ENCODE data around the gene AIF1L.

DNA sequence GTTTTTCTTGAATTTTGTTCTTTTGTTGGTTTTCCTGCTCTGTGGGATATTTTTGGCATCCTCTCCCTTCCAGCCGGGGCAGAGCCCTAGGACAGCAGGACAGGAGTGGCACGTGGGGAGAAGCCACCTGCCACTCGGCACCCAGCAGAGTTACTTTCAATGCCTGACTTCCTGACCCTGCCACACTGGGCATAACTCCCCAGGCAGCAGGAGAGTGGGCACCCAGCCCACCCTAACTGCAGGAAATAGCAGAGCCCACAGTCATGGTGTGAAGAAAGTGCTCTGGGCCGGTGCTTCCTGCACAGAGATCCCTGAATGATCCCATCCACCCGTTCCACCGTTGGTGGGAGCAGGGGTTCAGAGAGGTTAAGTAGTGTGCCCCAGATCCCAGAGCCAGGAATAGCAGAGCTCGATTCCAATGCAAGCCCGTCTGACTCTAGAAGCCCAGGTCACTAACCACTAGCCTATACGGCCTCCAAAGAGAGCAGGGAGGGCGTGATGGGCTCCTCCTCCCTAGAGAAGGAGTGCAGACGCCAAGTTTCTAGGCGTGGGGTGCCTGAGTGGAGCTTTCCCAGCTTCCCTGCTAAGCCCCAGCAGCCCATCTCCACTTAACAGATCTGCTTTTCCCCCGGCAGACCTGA, 20.9 kb downstream of the AIF1L start:
- TF ChIP-seq POLR2AphosphoS5 (IDR thresholded peaks at IDR 0.05) = no peak
- TF ChIP-seq, protein P1, sequence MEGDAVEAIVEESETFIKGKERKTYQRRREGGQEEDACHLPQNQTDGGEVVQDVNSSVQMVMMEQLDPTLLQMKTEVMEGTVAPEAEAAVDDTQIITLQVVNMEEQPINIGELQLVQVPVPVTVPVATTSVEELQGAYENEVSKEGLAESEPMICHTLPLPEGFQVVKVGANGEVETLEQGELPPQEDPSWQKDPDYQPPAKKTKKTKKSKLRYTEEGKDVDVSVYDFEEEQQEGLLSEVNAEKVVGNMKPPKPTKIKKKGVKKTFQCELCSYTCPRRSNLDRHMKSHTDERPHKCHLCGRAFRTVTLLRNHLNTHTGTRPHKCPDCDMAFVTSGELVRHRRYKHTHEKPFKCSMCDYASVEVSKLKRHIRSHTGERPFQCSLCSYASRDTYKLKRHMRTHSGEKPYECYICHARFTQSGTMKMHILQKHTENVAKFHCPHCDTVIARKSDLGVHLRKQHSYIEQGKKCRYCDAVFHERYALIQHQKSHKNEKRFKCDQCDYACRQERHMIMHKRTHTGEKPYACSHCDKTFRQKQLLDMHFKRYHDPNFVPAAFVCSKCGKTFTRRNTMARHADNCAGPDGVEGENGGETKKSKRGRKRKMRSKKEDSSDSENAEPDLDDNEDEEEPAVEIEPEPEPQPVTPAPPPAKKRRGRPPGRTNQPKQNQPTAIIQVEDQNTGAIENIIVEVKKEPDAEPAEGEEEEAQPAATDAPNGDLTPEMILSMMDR (IDR thresholded peaks at IDR 0.05) = no peak
- TF ChIP-seq POLR2A (IDR thresholded peaks at IDR 0.05) = no peak

Measured in breast epithelium (tissue), 3 donors.